GM19455 (cell line): ENCODE data around the gene PEX26.
"Not testable (repeated sequence)": the region's sequence is repeated elsewhere in the genome, so short reads cannot be mapped to it uniquely, and the experiment has no call there.

ENCODE experiments used
- ATAC-seq: cut with Tn5 transposase; IDR thresholded peaks from one replicate; pipeline ENCODE4 v1.9.1; 2021; ENCODE audit not compliant: unreplicated experiment

PEX26 gene

DNA sequence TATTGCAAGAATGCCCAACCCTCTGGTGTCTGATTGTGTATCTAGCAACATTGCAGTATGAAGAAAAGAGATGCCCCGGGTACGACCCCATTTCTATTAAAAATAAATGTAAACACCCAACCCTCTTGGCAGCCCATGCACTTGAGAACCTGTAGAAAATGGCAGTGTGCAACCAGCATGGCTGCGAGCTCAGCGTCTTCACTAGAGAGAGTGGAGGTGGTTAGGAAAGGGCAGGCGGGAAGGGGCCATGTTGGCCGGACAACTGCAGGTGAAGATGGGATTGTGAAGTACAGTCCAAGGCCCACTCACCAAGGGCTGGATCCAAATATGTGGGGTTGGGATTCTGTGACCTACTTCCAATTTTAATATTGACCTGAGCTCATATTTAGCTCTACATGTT lies 15.9 kb downstream of the PEX26 start:
- no peak for ATAC-seq

DNA sequence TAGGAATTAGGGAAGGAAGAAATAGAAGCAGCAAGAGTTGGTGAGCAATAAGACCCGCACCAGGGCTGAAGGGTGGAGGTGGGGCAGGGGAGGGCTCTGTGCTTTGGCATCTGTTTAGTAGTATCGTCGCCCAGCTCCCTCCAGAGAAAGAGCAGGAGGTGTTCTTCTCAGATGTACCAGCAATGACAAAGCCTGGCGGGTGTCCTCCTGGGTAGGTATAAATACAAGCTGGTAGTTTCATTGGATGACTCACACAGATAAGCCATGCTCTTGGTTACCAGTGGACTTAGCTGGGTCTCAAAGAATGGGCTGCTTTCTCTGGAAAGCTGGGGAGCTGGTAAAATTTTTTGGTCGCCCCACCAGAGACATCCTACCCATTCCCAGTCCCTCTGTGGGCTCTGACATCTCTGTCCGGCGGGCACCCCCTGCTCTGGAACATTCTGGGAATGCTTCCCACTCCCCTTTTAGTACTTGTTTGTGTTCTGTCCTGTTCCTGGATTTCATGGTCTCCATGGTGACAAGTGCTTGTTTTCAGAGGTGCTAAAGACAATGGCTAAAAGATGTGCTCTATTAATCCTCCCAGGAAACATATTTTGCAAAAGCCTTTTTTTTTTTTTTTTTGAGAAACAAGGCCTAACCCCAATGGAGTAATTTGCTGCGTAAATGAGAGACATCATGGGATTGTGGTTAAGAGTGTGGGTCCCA lies 17.5 kb downstream of the PEX26 start:
- no peak for ATAC-seq

DNA sequence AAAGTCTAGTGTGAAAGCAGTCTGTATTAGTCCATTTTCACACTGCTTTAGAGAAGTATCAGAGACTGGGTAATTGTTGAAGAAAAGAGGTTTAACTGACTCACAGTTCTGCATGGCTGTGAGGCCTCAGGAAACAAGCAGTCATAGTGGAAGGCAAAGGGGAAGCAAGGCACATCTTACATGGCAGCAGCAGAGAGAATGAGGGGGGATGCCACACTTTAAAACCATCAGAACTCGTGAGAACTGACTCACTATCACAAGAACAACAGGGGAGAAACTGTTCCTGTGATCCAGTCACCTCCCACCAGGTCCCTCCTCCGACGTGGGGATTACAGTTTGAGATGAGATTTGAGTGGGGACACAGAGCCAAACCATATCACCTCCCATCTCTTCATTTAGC lies 19.0 kb downstream of the PEX26 start:
- no peak for ATAC-seq

DNA sequence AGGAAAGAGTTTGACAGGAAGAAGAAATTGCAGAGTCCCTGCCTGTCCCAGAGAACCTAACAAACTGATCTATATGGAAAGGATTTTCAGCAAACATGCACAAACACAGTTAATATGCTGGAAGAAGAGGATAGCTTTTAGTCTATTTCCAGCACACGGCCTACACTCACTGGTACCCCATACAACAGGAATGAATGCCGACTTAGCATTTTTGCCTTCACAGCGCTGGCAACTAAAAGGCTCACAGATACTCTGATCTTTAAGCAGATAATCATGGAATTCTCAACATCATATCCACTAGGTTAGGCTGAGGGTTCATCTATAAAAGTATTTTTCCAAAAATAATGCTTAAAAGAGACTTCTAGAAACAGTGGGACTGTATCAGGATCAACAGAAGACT lies 23.0 kb downstream of the PEX26 start:
- ATAC-seq, result no peak

DNA sequence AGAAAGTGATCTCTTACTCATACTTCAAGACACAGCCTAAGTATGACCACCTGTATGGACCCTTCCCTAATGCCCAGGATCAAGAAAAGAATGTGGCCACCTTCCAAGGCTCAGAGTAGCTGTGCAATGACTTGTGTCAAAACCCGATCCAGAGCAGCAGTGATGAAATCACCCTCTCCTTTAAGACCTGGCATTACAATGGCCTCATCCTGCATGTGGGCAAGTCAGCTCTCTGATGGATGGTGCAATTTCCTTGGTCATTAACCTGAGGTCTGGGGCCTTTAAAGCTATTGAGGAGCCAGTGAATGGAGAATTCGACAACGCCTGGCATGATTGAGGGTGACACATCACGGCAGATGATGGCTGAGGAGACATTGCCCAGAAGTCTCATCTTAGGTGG lies 23.7 kb downstream of the PEX26 start:
- ATAC-seq, result no peak

DNA sequence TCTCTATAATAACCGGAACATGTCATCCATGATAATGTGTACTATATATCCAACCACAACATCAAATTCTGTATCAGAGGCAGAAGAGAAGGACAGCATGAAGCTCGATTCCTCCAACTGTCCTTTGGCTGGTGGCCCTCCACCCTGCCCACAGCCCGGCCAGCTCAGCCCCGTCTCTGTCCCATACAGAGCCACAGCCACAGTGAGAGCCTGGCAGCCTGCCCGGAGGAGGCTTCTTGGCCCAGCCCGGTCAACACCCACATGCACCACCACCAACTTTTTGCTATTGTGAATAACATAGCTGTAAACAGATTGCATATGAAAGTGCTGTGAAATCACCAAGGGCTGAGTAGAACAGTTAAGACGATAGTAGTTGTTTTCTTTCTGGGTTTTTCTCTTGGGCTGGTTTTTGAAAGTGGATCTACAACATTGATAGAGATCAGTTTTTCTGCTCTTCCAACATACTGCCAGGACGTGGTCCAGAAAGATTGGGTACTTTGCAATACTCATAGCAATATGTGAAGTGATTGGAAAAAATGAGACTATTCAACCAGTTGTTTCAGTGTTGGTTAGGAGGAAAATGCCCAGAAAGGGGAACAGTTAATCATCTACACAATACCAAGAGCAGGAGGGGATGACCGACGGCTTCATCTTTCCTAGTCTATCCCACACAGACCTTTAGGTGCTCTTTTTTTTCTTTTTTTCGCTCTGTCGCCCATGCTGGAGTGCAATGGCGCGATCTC lies 25.9 kb downstream of the PEX26 start:
- ATAC-seq, result no peak

DNA sequence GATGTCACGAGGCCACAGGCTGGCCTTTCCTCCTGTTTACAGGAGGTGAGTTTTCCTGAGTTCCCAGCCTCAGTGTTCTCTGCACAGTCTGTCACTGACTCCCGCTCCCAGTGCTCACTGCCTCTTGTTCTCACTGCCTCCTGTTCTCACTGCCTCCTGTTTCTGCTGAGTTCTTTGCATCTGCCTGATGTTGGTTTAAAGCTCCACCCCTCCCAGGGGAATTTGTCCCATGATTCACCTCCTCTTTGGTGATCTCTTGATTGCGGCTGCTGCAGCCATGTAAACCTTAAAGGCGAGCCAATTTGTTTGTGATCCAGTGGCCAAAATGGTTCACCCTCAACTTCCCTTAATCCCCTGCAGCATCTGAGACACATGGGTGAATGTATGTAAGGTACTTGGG lies 26.8 kb downstream of the PEX26 start:
- ATAC-seq, result no peak

DNA sequence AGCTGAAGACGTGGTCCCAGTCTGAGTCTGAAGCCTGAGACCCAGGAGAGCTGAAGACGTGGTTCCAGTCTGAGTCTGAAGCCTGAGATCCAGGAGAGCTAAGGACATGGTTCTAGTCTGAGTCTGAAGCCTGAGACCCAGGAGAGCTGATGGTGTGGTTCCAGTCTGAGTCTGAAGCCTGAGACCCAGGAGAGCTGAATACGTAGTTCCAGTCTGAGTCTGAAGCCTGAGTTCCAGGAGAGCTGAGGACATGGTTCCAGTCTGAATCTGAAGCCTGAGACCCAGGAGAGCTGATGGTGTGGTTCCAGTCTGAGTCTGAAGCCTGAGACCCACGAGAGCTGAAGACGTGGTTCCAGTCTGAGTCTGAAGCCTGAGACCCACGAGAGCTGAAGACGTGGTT lies 28.2 kb downstream of the PEX26 start:
- ATAC-seq, result not testable (repeated sequence)

DNA sequence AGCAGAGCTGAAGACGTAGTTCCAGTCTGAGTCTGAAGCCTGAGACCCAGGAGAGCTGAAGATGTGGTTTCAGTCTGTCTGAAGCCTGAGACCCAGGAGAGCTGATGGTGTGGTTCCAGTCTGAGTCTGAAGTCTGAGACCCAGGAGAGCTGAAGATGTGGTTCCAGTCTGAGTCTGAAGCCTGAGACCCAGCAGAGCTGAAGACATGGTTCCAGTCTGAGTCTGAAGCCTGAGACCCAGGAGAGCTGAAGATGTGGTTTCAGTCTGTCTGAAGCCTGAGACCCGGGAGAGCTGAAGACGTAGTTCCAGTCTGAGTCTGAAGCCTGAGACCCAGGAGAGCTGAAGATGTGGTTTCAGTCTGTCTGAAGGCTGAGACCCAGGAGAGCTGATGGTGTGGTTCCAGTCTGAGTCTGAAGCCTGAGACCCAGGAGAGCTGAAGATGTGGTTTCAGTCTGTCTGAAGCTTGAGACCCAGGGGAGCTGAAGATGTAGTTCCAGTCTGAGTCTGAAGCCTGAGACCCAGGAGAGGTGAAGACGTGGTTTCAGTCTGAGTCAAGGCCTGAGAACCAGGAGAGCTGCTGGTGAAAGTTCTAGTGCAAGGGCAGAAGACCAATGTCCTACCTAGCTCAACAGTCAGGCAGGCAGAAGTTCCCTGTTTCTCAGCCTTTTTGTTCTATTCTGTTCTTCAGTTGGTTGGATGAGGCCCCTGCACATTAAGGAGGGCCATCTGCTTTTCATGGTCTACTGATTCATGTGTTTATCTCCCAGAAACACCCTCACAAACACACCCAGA lies 29.0 kb downstream of the PEX26 start:
- not testable (repeated sequence) for ATAC-seq

DNA sequence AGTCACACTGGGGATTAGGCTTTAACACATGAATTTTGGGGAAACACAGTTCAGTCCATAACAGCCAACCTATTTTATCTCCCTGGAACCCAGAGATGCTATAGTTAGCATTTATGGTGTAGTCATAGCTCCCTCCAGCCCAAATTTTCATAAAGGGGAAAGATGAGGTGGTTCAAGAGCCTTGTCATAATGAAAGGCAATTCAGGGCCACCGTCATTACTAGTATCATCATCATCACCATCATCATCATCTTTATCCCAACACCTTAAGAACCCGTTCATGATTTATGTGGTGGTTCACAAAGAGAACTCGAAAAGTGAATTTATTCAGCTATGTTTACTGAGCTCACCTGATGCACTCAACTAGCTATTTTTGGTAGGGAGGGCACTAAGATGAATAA lies 30.4 kb downstream of the PEX26 start:
- ATAC-seq, result no peak

DNA sequence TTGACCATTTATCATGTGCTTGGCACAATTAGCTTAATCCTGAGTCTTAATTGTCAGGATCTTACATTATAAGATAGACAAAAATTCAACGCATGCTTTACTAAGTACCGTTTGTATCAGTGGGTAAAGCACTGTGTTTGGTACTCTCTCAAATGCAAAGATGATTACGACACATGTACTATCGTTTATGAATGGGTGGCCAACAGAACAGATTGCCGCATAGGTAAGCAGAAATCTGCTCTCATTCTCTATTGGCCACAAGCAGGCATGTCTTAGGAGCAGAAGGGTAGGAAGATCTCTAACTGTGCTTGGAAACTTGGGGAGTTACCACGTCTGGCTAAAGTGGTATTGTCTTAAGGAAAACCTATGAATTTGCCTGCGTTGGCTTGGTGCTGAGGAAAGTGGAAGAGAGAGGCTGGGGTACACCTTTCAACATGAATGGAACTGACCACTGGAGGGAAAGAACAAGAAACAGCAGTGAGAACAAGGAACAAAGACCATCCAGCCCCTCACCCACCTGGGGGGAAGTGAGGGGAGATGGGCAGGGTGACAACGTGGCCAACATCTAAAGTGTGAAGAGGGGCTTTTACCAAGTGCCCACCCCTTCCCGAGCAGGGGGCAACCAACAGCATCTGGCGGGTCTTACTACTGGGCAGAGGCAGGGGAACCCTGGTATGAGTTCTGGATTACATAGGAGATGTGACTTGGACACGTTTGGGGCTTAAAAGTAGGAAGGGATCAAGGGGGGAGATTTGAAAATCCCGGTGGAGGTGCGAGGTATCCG lies 31.8 kb downstream of the PEX26 start:
- ATAC-seq, result no peak

DNA sequence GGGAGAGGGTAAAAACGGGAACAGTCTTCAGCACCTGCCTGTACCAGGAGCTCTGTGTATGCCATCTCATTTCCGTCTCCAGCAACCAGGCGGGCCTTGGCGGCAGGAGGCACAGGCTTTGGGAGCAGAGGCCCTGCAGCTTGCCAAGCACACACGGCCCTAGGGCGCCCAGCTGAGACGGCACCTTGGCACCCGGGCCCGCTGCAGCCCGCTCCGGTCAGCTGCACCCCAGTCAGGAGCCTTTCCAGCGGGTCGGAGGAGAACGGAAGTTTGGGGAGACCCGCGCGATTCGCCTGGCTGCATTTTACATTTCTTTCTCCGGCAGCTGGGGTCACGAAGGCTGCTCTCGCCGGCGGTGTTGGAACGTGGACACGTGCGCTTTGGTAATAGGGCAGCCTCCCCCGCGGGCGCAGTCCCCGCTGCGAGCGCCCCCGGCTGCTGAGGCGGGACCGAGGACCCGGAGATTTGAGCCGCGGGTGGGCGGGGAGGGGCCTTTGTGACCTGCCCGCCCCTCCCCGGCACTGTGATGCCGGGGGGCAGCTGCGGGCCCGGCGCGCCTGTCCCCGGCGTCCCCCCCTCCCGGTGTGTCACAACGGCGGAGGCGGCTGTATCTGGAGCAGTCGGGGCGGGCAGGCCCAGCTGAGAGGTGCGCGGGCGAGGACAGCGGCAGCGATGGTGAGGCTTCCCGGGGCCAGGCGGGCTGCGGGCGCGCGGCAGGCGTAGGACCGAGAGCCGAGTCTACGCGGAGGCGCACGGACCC lies 32.6 kb downstream of the PEX26 start, which contains the start of gene TUBA8:
Gene TUBA8, plus strand, starts transcription at position 616 of the 760 bp plus-strand sequence. Its CDS starts 57 bp downstream, at position 673.
- no peak for ATAC-seq

DNA sequence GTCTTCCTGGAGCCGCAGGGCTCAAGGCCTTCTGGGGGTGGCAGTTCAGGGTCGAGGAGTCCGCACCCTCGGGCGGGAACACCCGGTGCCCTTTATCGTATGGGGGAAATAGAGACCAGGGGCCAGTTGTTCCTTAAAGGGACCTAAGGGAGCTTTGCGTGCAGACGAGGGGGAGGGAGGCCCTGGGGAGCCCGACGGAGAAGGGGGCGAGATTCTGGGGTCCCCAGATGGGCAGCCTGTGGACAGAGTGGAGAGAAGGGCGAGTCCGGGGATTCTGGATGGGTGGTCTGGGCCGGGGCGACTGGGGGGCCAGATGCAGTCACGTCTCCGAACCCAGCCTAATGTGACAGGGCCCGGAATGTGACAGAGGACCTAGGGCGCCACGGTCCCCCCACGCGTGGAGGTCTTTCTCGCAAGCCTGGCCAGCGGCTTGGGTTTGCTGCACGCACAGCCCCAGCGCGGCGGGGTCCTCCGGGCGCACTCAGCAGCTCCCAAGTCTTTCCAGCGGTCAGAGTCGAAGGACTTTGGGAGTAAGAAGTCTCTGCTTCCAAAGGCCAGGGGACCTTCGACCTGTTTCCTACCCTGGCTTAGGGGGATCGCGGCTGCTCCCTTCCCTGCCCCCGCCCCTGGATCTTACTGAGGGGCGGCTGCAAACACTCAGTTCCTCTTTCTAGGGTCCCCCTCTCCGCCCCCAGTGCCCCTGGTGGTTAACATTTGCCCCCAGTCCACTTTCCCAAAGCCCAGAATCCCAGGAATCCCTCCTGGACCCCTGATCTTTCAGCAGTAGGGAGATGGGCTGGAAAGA lies 33.4 kb downstream of the PEX26 start:
- ATAC-seq, result no peak

DNA sequence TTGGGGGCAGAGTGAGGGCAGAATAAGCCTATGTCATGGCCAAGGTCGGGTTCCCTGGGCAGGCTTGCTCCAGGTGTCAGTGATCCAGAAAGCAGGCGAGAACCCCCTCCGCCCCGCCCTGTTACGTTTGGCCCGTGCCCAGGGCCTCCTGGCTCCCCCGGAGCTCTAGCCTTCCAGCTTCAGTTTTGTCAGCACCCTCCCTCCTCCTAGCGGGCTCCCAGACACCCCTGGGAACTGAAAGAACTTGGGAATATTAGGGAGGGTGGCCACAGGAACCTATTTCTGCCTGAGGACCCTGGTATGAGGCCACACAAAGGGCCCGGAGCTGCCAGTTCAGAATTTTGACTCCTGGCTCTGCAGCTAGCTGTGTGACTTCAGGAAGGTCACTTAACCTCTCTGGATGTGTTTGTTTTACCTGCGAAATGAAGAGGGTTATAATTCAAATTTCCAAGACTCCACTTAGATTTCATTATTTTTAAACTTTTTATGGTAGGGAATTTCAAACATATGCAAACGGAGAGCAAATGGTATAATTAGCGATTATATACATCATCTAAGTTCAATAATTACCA lies 34.1 kb downstream of the PEX26 start:
- ATAC-seq, result no peak

DNA sequence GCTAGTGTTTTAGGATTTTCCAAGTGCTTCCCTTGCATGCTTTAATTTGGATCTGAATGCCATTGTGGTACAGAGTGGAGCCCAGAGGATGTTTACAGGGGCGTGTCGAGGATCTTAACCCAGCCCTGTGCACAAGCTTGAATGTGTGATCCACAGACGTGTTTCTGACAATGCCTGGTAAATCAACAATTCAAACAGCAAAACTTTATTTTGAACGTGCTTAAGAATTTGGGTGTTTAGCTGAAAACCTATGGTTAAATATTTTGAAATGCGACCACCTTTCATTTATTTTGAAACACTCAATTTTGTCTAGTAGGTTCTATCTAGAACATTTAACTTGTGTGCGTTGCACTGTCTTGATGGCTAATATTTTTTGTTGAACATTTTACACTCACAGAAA lies 34.6 kb downstream of the PEX26 start:
- ATAC-seq, result no peak

DNA sequence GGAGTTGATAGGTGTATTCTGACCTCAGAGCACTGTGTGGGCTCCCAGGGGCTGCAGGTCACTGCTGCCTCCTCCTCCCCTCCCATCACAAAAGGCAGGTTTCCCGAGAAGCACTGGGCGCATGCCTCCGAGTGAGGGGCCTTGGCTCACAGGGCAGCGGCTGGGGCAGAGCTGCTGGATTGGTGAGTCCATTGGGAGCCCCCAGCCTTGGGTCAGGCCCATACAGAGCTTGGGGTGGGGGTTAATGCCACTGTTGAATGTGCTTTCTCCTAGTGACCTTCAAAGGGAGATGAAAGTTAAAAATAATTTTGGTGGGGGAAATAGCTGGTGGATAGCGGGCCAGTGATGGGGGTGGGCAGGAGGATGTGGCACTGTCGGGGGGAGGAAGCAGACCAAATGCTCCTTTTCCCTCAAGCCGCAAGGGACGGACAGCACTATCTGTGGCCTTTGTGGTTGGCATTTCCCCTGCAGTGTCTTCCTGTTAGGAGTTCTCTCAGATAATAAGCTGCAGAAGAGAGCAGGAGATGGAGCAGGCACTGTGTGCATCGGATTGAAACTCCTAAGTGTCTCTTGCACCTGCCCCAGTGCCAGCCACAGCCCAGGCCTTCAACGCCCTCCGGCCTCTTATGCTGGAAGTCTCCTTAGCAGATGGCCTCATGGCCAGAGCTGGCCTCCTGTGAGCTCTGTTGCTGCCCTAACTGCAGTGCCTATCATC lies 36.0 kb downstream of the PEX26 start:
- ATAC-seq, result no peak

DNA sequence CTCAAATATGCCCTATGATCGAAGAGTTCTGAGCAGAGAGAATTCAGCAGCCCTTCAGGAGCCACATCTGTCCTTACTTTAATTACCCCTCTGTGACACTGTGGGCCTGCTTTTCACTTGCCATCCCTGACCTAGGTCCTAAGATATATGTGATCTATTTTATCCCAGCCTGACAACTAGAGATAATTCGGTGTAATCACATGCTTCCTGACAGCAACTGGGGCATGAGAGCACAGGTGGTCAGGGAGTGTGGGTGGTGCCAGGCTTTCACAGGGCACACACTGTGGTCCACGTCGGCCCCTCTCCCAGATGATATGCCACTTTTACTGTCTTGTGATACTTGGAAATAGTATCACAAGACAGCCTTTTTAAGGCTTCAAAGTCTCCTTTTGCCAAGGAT lies 36.7 kb downstream of the PEX26 start:
- no peak for ATAC-seq

DNA sequence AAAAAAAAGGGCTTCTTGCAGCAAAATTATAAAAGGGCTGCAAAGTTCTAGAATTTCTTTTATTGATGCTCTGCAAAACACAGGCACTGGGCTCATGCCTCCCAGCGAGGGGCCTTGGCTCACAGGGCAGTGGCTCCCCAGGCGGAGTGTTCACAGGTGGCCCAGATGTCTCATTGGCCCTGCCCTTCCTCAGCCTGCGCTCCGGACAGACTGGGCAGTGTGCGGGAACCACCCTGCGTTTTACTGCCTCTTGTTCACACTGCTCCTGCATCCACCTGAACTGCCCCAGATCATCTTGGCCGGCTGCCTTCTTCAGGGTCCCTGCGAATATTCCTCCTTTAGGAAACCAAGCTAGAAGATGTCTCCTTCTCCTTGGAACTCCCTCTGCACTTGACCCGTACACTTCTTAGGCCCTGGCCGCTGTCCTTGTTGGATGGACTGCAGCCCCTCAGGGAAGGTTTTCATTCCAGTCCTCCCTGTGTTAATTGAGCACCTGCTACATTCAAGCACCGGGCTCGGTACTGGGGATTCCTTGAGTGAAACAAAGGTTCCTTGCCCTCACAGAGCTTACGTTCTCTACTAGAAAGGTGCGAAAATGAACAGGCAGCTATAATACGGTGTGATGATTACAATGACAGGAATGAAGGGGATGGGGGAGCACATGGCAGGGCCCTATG lies 37.3 kb downstream of the PEX26 start:
- no peak for ATAC-seq
